HUES48 (cell line): Measurements from ENCODE around the gene H6PD.
A peak's percentile ranks its signal among the peaks of the same experiment; 100 is the strongest.

Experiments
- H3K27ac ChIP-seq: one replicate; pipeline ENCODE4 v1.7.0; 2013; ENCODE audit warnings: low read depth, low read length, inconsistent platforms
- H3K27me3 ChIP-seq: 2 replicates; pipeline ENCODE4 v1.6.1; 2013; ENCODE audit warnings: mild to moderate bottlenecking, low read length; ENCODE audit not compliant: control insufficient read depth, insufficient read depth
- H3K36me3 ChIP-seq: 2 replicates; pipeline ENCODE4 v1.6.1; 2013; ENCODE audit warnings: low read length; ENCODE audit not compliant: control insufficient read depth, insufficient read depth
- H3K4me1 ChIP-seq: 2 replicates; pipeline ENCODE4 v1.6.1; 2013; ENCODE audit warnings: mild to moderate bottlenecking, low read length; ENCODE audit not compliant: control insufficient read depth, insufficient read depth
- H3K4me3 ChIP-seq: 2 replicates; pipeline ENCODE4 v1.5.1; 2013; ENCODE audit warnings: mild to moderate bottlenecking, low read depth, low read length
- H3K9ac ChIP-seq: 2 replicates; pipeline ENCODE4 v1.6.1; 2013; ENCODE audit warnings: mild to moderate bottlenecking, low read depth, low read length, moderate library complexity
- H3K9me3 ChIP-seq: 2 replicates; pipeline ENCODE4 v1.6.1; 2013; ENCODE audit warnings: low read length; ENCODE audit not compliant: control insufficient read depth, insufficient read depth

The H6PD gene

DNA sequence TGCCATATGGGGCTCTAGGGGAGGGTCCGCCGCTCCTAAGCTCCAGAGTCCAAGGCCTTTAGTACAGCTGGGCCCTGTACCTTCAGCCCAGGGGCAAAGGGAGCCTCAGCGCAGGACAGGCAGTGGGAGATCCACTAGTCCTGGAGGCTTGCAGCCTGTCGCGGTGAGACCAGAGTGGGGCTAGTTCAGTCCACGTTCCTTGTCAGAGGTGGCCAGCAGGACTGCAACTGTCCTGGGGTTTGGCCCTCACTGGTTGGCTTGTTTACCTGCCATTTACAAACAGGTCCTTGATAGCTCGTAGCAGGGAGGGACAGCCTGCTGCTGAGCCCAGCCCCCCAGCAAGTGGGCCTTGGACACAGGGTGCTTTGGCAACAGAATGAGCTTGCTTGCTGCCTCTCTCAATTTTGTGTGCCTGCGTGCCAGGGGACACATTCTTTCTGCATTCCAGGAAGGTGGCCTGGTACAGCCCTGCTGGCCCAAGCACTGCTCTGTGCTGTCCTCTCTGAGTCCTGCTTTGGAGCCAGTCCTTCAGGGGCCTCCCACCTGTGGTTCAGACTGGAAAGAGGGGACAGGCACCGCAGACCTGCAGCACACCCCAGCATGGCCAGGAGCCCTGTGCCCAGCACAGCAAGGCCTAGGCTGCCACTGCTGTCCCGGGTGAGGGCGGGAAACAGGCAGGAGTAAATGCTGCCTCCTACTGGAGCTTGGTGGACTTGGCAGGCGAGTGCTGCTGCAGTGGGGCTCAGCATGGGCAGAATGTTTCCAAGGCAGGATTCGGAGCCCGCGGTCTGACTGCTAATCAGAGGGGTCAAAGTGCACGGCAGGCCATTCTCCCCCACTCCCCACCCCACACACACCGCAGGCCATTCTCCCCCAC is 15.2 kb downstream of the H6PD start:
- H3K36me3 ChIP-seq: no peaks in the 10 kb centered on the region
- H3K9me3 ChIP-seq: no peaks in the 10 kb centered on the region
- no peak overlapping the region for H3K4me3 ChIP-seq
- H3K4me1 ChIP-seq: peaks cover 44% of the 10 kb centered on the region
- H3K27me3 ChIP-seq: no peaks in the 10 kb centered on the region
- peak overlapping the region; percentile 60 for H3K27ac ChIP-seq
- no peak overlapping the region for H3K9ac ChIP-seq

DNA sequence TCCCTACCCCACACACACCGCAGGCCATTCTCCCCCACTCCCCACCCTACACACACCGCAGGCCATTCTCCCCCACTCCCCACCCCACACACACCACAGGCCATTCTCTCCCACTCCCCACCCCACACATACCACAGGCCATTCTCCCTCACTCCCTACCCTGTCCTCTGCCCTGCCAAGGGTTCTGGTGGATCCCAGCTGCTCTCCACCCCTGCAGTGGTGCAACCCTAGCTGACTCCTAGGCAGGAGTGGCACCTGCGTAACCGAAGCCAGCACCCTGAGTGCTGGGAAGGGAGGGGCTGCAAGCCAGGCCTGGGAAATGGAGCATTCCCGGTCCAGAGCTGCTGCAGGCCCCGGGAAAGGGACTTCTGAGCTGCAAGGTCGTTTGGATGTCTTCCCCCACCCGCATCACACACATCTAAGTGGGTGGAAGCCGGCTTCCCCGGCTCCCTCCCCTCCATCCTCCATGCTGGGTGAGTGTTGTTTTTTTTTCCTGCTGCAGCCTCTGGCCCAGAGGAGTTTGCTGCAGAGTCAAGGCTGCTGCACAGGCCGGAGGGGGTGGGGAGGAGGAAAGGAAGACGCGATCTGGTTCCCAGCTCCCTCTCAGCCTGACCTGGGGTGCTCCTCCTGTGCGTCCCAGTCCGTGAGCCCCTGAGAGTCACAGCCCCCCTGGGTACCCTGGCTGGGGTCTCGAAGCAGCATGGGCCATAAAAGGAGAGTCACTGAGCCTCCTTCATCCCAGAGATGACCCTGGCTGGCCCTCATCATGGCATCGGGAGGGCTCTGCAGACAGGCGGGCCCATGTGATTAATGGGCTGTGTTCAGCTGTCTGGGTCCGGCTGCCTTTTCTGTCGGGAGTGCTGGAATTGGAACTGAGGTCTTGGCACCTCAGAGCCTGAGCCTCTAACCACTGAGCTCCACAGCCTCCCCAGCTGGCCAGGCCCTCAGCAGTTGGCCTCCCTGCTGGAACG is 16.1 kb downstream of the H6PD start:
- Histone ChIP-seq H3K36me3 (no peaks in the 10 kb centered on the region), H3K9me3 (no peaks in the 10 kb centered on the region), H3K9ac (no peak overlapping the region), H3K27ac (peak overlapping the region; percentile 18), H3K4me1 (peaks cover 44% of the 10 kb centered on the region), H3K4me3 (no peak overlapping the region), H3K27me3 (no peaks in the 10 kb centered on the region)

DNA sequence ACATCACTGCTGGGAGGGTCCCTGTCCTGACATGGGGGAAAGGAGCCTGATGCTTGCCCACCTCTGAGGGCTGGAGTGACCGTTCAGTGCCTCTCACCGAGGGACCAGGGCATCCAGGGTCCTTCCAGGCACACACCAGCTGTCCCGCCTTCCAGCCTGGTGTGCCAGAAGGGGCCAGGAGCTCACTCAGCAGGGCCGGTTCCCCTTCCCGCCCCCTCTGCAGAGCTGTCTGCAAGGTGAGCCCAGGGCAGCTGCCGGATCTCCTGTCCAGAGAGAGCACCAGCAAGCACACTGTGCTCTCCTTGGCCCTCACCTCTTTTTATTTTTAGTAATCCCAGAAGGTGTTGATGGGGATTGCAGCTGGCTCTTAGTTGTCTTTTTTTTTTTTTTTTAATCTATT is 16.9 kb downstream of the H6PD start:
- Histone ChIP-seq H3K4me1 (peaks cover 44% of the 10 kb centered on the region), H3K9me3 (no peaks in the 10 kb centered on the region), H3K27me3 (no peaks in the 10 kb centered on the region), H3K9ac (no peak overlapping the region), H3K27ac (no peak overlapping the region), H3K36me3 (no peaks in the 10 kb centered on the region), H3K4me3 (no peak overlapping the region)

DNA sequence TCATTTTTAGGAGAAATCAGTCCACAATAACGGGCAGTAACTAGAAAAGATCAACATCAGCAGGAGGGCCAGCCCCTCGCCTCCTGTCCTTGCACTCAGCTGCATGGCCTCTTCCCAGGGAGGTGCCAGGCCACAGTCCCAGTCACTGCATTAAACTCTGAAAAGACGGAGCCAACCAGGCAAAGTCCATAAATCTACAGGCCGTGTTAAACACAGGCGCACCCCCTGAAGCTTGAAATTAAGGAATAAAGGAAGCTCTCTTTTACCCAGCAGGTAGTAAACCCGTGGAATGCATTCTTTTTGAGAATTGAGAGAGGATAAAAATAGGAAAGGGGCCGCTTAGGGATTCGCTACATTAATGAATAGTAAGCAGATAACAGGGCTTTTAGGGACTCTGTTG is 18.4 kb downstream of the H6PD start:
- Histone ChIP-seq H3K36me3 (no peaks in the 10 kb centered on the region), H3K4me3 (peak overlapping the region; percentile 37), H3K9ac (peak overlapping the region; percentile 36; the same call in 1 of the 2 replicates), H3K27ac (peak overlapping the region; percentile 86), H3K27me3 (no peaks in the 10 kb centered on the region), H3K4me1 (peaks cover 44% of the 10 kb centered on the region), H3K9me3 (no peaks in the 10 kb centered on the region)

DNA sequence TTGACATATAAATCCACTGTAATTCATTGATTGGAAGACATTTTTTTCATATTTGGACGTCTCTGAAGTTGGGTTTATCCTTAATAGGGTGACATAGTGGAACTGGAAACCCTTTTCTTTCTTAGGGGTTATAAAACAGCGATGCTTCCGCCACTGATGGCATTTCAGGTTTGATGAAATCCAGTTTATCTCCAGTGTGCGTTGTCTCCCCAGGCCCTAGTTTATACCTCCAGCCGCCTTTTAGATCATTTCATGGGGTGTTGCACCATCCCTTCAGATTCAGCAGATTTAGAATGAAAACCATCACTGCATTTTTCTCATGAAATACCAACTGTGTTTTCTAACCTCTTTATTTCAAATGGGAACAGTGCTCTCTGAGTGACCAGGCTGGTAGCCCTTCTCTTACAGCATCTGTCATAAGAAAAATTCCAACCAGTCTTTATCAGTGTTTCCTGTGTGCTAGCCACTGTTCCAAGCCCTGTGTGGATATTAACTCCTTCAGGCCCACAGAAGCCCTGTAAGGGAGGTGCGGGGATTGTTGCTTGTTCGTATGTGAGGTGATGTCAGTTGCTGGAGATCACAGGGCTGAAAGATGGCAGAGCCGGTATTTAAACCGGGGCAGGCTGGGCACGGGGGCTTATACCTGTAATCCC is 19.0 kb downstream of the H6PD start:
- no peaks in the 10 kb centered on the region for H3K36me3 ChIP-seq
- peak overlapping the region; percentile 37 for H3K4me3 ChIP-seq
- H3K27ac ChIP-seq: peak overlapping the region; percentile 86
- peaks cover 44% of the 10 kb centered on the region for H3K4me1 ChIP-seq
- peaks cover 5% of the 10 kb centered on the region for H3K9me3 ChIP-seq
- H3K27me3 ChIP-seq: no peaks in the 10 kb centered on the region
- no peak overlapping the region for H3K9ac ChIP-seq

DNA sequence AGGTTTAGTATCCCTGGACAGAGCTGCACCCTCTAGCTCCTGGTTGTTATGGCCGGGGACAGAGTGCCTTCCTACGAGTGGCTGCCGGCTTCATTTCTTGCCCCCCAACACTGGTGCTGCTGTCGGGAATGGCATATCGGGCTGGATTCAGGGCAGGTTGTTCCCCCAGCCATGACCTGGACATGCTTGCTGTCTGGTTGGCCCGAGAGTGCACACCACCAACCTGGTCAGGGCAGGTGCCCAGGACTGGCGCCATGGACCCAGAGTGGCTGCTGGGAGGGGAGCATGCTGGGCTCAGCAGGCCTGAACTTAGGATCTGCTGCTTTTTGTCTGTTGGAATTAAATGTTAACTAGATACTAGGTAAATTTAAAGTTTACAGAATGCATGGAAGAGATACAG is 21.8 kb downstream of the H6PD start:
- no peak overlapping the region for H3K9ac ChIP-seq

DNA sequence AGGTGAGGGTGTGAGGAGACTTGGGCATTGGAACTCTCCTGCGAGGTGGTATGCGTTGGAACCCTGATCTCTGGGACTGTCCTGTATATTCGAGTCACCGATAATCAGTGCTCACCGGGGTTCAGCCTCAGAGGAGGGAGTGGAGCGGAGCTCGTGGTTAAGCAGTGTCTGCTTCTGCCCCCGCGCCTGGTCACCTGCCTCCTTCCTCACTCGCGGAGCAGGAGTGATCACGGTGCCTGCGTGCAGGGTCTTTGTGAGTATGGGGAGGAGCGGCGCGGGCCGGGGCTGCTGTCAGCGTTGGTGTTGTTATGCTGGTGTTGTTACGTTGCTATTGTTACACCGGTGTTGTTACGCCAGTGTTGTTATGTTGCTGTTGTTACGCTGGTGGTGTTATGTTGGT is 23.3 kb downstream of the H6PD start:
- no peaks in the 10 kb centered on the region for H3K36me3 ChIP-seq
- peaks cover 12% of the 10 kb centered on the region for H3K4me1 ChIP-seq

More for the DNA sequence above, 21.8 kb downstream of the H6PD start:
- Histone ChIP-seq H3K36me3 (no peaks in the 10 kb centered on the region), H3K27me3 (no peaks in the 10 kb centered on the region), H3K4me1 (peaks cover 27% of the 10 kb centered on the region), H3K27ac (no peak overlapping the region), H3K4me3 (no peak overlapping the region), H3K9me3 (peaks cover 24% of the 10 kb centered on the region)

DNA sequence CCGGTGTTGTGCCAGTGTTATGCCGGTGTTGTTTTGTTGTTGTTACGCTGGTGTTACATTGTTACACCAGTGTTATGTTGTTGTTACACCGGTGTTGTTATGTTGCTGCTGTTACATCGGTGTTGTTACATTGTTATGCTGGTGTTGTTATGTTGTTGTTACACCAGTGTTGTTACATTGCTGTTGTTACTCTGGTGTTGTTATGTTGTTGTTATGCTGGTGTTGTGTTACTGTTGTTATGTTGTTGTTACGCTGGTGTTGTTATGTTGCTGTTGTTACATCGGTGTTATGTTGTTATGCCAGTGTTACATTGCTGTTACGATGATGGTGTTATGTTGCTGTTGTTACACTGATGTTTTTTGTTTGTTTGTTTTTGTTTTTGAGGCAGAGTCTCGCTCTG is 24.1 kb downstream of the H6PD start:
- no peak overlapping the region for H3K27ac ChIP-seq
- peaks cover 4% of the 10 kb centered on the region for H3K4me1 ChIP-seq
- H3K36me3 ChIP-seq: no peaks in the 10 kb centered on the region
- H3K27me3 ChIP-seq: no peaks in the 10 kb centered on the region
- H3K4me3 ChIP-seq: no peak overlapping the region
- H3K9ac ChIP-seq: no peak overlapping the region
- H3K9me3 ChIP-seq: peaks cover 24% of the 10 kb centered on the region

More for the DNA sequence above, 23.3 kb downstream of the H6PD start:
- H3K27me3 ChIP-seq: no peaks in the 10 kb centered on the region
- no peak overlapping the region for H3K4me3 ChIP-seq
- no peak overlapping the region for H3K27ac ChIP-seq
- H3K9ac ChIP-seq: no peak overlapping the region
- H3K9me3 ChIP-seq: peaks cover 24% of the 10 kb centered on the region

DNA sequence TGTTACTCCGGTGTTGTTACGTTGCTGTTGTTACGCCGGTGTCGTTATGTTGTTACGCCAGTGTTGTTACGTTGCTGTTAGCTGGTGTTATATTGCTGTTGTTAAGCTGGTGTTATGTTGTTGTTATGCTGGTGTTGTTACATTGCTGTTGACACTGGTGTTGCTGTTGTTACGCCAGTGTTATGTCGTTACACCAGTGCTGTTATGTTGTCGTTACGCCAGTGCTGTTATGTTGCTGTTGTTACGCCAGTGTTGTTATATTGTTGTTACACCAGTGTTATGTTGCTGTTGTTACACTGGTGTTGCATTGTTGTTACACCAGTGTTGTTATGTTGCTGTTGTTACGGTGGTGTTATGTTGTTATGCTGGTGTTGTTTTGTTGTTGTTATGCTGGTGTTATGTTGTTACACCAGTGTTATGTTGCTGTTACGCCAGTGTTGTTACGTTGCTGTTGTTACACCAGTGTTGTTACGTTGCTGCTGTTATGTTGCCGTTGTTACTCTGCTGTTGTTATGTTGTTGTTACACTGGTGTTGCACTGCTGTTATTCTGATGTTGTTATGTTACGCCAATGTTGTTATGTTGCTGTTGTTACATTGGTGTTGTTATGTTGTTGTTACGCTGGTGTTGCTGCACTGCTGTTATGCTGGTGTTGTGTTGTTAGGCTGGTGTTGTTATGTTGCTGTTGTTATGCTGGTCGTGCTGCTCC is 25.6 kb downstream of the H6PD start:
- H3K9me3 ChIP-seq: peaks cover 24% of the 10 kb centered on the region
- H3K36me3 ChIP-seq: no peaks in the 10 kb centered on the region
- no peak overlapping the region for H3K27ac ChIP-seq
- H3K4me1 ChIP-seq: no peaks in the 10 kb centered on the region
- no peak overlapping the region for H3K4me3 ChIP-seq
- H3K9ac ChIP-seq: no peak overlapping the region
- no peaks in the 10 kb centered on the region for H3K27me3 ChIP-seq

DNA sequence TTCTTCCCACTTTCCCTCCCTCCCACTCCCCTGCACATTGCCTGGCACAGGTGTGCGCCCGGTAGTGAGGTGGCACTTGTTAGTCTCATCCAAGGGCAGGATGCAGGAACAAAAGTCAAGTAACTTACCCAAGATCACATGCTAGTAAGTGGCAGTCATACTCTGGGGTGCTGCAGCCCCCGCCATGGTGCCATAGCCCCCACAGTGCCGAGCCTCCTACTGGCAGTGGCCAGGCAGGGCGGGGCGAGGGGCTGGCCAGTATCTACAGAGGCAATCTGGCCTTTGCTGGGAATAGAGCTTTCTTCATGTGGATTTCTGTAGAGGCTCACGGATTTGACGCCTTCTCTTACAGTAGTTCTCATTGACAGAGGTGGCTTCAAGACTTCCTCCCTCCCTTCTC is 26.9 kb downstream of the H6PD start:
- Histone ChIP-seq H3K4me3 (no peak overlapping the region), H3K9ac (no peak overlapping the region), H3K9me3 (peaks cover 24% of the 10 kb centered on the region), H3K4me1 (no peaks in the 10 kb centered on the region), H3K27me3 (no peaks in the 10 kb centered on the region), H3K36me3 (no peaks in the 10 kb centered on the region), H3K27ac (no peak overlapping the region)
